Loucy (cell line): Measurements from ENCODE around the gene AGAP1.

Source experiments
- CTCF ChIP-seq: fragments of 200-600 bp; sonication (generic); conservative IDR thresholded peaks from 2 replicates; pipeline ENCODE4 v1.5.1; 2014; ENCODE audit warnings: mild to moderate bottlenecking, antibody characterized with exemption, low read length
- EZH2phosphoT487 ChIP-seq: fragments of 200-600 bp; IDR thresholded peaks from 2 replicates; pipeline ENCODE4 v1.6.1; 2018; ENCODE audit warnings: antibody characterized with exemption, mild to moderate bottlenecking, moderate library complexity, borderline replicate concordance

DNA sequence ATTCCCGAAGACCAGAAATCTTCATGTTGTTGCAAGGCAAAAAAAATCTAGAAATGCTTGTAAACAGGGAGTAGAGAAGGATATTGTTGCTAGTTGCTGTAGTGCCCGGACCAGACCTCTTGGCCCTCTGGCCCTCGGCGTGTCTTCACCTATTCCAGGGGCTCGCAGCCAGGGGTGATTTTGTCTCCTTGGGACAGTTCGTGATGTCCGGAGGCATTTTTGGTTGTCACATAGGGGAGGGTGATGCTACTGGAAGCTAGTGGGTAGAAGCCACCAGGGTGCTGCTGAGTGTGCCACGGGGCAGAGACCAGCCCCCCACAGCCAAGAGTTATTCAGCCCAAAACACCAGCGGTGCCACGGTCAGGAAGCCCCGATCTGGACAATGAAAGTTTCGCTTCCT, 443.7 kb downstream of the AGAP1 start:
- no peak for TF ChIP-seq CTCF
- TF ChIP-seq EZH2phosphoT487: no peak
